GM12872 (cell line): ENCODE data around the gene CAV2.

Experiments
- CTCF ChIP-seq: IDR thresholded peaks from 3 replicates; pipeline ENCODE4 v1.5.1; 2011; ENCODE audit warnings: low read depth, mild to moderate bottlenecking, low read length, moderate library complexity; ENCODE audit not compliant: insufficient read depth

Gene CAV2

GRCh38 chr7:116517626-116518025 lies 18.1 kb downstream of the CAV2 start:
- no peak for TF ChIP-seq CTCF

- TF ChIP-seq CTCF, result no peak
Measured at GRCh38 chr7:116518961-116519360, 19.4 kb downstream of the CAV2 start.

GRCh38 chr7:116521046-116521664 lies 21.6 kb downstream of the CAV2 start:
- no peak for TF ChIP-seq CTCF

GRCh38 chr7:116522247-116522646 lies 22.7 kb downstream of the CAV2 start:
- TF ChIP-seq CTCF, result no peak

- TF ChIP-seq CTCF, result no peak
Measured at GRCh38 chr7:116524221-116524608, 24.7 kb downstream of the CAV2 start.

GRCh38 chr7:116524609-116525297 lies 25.2 kb downstream of the CAV2 start, which contains the start of gene CAV1:
Gene CAV1, plus strand, starts transcription at chr7:116525036. Its CDS starts 27 bp downstream, at chr7:116525063.
- TF ChIP-seq CTCF, result no peak

- TF ChIP-seq CTCF, result peak; percentile 10; the same call in 1 of the 3 replicates
Measured at GRCh38 chr7:116525298-116525912, 25.9 kb downstream of the CAV2 start.
